Coronary artery (tissue), 2 donors: ENCODE measurements around the gene ZNF414.
A peak's percentile ranks its signal among the peaks of the same experiment; 100 is the strongest.
"Not testable (repeated sequence)": the region's sequence is repeated elsewhere in the genome, so short reads cannot be mapped to it uniquely, and the experiment has no call there.

Experiments
- DNase-seq: peaks from one replicate; pipeline ENCODE4 v3.0.0-alpha.2; 2017; ENCODE audit warnings: low spot score
- H3K27ac ChIP-seq, 2 donors: fragments of 200-600 bp; sonication (generic); one replicate each; pipeline ENCODE4 v1.5.1; 2016 to 2019
- H3K4me3 ChIP-seq: fragments of 200-600 bp; sonication (generic); 2 replicates; pipeline ENCODE4 v1.5.1; 2016; ENCODE audit warnings: mild to moderate bottlenecking, moderate library complexity
- TF ChIP-seq, protein P1 (sequence below): fragments of 200-600 bp; sonication (generic); IDR thresholded peaks from one replicate; pipeline ENCODE4 v1.5.1; 2019; ENCODE audit warnings: antibody characterized with exemption

The ZNF414 gene, protein sequence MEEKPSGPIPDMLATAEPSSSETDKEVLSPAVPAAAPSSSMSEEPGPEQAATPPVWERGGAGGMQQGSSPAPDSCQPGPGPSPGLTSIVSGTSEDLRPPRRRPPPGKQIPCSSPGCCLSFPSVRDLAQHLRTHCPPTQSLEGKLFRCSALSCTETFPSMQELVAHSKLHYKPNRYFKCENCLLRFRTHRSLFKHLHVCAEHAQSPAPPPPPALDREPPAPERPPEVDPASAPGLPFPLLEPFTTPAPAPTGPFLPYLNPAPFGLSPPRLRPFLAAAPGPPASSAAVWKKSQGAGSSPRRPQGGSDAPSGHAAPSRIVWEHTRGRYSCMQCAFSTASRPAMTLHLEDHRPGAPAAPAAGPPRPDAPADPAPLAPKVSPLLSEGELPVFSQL

DNA sequence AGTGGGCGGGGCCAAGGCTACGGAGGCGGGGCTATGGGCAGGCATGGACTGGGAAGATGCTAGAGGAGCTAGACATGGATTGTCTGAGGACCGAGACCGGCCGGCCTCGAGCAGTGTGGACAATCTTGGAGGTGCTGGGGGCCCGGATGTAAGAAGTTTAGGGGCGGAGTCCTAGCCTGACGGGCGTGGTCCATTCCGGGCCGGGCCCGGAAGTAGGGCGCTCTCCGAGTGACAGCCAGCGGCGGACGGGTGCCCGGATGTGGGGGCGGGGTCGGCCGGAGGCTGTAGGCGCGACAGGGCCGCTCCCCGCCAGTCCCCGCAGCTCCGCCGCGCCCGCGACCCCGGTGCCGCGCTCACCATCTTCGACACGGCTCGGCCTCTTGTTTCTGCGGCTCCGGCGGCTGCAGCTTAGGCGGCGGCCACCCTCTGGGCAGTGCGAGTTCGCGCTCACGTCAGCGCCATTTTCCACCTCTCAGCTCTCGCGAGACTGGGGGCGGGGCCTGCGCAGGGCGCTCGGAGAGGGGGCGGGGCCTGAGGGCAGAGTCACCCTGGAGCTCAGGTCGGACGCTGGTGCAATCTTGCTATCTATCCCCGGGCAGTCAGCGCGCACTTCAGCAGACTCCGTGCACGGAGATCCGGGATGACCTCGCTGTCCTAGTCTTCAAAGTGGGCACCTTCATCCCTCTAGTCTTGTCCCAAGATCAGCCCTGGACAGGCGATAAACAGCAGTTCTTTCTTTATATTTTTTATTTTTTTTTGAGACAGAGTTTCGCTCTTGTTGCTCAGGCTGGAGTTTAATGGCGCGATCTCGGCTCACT, at the start of gene ZNF414:
ZNF414 (minus strand) TSS at position 481 of the 818 bp plus-strand sequence; CDS start at position 360, 121 bp downstream.
- peak within 1 kb of the TSS; percentile 94 for H3K4me3 ChIP-seq
- TF ChIP-seq, protein P1, sequence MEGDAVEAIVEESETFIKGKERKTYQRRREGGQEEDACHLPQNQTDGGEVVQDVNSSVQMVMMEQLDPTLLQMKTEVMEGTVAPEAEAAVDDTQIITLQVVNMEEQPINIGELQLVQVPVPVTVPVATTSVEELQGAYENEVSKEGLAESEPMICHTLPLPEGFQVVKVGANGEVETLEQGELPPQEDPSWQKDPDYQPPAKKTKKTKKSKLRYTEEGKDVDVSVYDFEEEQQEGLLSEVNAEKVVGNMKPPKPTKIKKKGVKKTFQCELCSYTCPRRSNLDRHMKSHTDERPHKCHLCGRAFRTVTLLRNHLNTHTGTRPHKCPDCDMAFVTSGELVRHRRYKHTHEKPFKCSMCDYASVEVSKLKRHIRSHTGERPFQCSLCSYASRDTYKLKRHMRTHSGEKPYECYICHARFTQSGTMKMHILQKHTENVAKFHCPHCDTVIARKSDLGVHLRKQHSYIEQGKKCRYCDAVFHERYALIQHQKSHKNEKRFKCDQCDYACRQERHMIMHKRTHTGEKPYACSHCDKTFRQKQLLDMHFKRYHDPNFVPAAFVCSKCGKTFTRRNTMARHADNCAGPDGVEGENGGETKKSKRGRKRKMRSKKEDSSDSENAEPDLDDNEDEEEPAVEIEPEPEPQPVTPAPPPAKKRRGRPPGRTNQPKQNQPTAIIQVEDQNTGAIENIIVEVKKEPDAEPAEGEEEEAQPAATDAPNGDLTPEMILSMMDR: no peak
- peak within 1 kb of the TSS; percentile 98 to 100 for H3K27ac ChIP-seq
- peak; percentile 98 for DNase-seq

DNA sequence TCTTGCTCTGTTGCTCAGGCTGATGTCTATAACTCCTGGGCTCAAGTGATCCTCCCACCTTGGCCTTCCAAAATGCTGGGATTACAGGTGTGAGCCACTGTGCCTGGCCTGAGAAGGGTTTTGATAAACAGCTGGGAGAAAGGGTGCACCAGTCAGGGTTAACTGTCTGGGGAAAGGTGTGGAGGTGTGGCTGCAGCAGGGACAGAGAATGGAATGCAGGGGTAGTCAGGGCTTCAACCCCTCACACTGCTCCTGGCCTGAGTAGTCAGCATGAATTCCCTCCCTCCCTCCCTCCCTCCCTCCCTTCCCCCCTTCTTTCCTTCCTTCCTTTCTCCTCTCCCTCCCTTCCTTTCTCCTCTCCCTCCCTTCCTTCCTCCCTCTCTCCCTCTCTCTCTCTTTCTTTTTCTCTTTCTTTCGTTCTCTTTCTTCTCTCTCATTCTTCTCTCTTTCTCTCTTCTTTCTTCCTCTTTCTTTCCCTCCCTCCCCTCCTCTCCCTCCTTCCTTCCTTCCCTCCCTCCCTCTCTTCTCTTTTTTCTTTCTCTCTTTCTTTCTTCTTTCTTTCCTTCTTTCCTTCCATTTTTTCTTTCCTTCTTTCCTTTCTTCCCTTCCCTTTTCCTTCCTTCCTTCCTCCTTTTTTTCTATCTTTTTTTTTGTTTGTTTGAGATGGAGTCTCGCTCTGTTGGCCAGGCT, 47.3 kb upstream of the ZNF414 start:
- no peak overlapping the region for H3K27ac ChIP-seq
- DNase-seq: no peak
- H3K4me3 ChIP-seq: no peak overlapping the region
- TF ChIP-seq, protein P1: no peak

DNA sequence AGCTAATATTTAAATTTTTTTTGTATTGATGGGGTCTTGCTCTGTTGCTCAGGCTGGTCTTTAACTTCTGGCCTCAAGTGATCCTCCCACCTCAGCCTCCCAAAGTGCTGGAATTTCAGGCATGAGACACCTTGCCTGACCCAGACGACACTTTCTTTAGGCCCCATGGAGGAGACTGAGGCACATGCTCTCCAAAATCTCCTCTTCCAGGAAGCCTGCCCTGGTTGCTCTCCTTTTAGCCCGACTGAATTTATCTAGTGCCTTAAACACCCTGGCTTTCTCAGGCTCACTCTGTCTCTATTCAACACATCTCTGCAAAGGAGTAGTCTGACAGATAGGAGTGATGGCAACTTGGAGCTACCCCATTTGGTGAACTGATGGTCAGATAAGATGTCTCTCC, 44.4 kb upstream of the ZNF414 start:
- no peak for DNase-seq
- H3K27ac ChIP-seq: no peak overlapping the region
- TF ChIP-seq, protein P1: no peak
- no peak overlapping the region for H3K4me3 ChIP-seq

GRCh38 chr19:8557642-8558238, 43.8 kb upstream of the ZNF414 start:
- no peak overlapping the region for H3K4me3 ChIP-seq
- TF ChIP-seq, protein P1: no peak
- no peak for DNase-seq
- H3K27ac ChIP-seq: no peak overlapping the region

GRCh38 chr19:8553729-8554128, 39.8 kb upstream of the ZNF414 start:
- DNase-seq, H3K27ac ChIP-seq: not testable (repeated sequence)

GRCh38 chr19:8552810-8553209, 38.8 kb upstream of the ZNF414 start:
- Histone ChIP-seq H3K27ac (no peak overlapping the region), H3K4me3 (no peak overlapping the region)
- DNase-seq: no peak
- TF ChIP-seq, protein P1: no peak

More at GRCh38 chr19:8553729-8554128, 39.8 kb upstream of the ZNF414 start:
- H3K4me3 ChIP-seq: not testable (repeated sequence)

DNA sequence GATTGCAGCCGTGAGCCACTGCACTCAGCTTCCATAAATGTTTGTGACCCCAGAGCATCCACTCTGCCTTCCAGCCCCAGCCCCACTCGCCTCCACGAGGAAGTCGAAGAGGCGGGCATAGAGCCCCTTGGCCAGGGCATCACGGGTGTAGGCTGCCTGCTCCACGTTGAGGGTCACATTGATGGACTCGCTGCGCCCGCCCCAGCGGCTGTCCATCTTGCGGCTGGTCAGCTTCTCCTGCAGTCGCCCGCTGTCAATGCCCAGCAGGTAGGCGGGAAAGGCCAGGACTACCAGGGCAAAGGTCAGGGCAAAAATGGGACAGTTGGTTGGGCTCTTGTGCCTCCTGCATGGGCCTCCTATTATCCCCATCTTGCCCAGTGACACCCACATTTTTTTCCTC, 36.1 kb upstream of the ZNF414 start:
- DNase-seq: no peak
- Histone ChIP-seq H3K4me3 (no peak overlapping the region), H3K27ac (no peak overlapping the region)
- TF ChIP-seq, protein P1: no peak
